Measurements from ENCODE around the gene PAXX.

PAXX gene

GRCh38 chr9:137018761-137019559 lies 26.7 kb downstream of the PAXX start:
- DNase-seq (ENCODE audit: low read depth in 2 of 2) = no peak

DNA sequence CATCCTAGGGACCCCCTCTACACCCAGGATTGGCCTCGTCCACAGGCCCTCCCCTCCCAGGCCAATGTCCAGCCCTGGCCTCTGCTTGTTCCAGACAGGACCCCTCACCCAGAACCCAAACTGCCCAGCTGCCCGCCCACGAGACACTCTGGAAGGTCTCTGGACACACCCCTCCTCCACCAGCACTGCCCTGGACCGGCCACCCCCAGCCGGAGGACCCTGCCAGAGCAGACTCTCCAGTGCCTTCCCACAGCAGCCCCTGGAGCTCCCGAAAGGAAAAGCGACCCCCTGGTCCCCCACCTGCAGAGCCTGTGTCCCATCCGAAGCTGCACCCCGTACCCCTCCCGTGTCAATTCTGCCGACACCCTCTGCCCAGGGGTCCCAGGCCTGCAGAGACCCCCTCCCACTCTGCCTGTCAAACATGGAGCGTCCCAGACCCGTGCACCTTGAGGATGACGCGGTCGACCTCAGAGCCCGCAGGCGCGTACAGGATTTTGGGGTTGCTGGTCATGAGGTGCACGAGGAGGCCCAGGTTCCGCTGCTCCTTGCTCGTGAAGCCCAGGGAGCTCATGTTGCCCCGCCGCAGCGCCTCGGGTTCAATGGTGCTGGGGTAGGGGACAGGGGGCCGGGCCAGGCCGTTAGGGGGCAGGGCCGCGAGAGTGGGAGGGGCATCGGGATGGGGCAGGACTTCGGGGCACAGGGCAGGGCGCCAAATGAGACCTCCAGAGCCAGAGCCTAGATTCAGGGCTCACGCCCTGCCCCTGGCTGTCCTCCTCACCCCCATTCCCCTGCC lies 27.9 kb downstream of the PAXX start:
- DNase-seq (ENCODE audit: low read depth in 2 of 2) = no peak

- DNase-seq (ENCODE audit: low read depth in 2 of 2) = no peak
Measured at GRCh38 chr9:137020771-137021567, 28.7 kb downstream of the PAXX start.

DNA sequence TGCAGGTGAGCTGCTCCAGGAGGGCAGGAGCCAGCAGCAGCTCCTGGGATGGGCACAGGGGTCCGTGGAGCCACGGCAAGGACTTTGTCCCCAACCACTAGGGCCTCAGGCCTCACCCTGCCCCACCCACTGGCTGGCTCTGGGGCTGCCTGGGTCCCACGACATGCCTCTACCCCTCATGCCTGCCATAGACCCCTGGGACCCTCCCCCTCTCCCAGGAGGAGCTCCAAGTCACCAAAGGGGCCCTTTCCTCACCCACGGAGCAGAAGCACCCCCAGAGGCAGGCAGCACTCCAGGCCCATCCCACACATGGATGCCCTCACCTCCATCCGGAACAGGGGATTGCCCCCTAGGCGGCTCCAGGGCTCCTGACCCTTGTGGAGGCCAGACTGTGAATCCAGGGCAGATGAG lies 29.4 kb downstream of the PAXX start:
- DNase-seq (ENCODE audit: low read depth in 2 of 2) = no peak

DNA sequence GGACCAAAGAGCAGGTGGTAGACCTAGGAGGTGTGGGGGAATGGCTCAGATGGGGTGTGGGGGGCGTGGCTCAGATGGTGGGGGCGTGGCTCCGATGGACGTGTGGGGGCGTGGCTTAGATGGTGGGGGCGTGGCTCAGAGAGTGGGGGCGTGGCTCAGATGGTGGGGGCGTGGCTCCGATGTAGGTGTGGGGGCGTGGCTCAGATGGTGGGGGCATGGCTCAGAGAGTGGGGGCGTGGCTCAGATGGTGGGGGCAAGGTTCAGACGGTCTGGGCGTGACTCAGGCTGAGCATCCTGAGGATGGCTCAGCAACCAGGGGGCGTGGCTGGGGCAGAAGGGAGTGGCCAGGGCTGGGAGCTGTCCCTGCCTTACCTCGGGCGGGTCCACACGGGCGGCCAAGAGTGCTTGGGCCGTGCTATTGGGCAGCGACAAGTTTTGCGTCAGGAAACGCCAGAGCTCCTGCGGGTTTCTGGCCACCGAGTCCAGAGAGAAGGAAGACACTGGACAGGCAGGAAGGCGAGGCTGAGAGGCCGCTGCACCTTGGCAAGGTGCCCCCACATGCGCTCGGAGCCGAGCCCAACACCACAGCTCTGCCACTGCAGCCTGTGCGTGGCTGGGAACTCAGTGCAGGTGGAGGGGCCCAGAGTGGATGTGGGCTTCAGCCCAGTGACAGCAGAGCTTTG lies 29.9 kb downstream of the PAXX start:
- DNase-seq (ENCODE audit: low read depth in 2 of 2) = peak; percentile 41 to 55

GRCh38 chr9:137022662-137023008 lies 30.4 kb downstream of the PAXX start:
- no peak for DNase-seq (ENCODE audit: low read depth in 2 of 2)

DNA sequence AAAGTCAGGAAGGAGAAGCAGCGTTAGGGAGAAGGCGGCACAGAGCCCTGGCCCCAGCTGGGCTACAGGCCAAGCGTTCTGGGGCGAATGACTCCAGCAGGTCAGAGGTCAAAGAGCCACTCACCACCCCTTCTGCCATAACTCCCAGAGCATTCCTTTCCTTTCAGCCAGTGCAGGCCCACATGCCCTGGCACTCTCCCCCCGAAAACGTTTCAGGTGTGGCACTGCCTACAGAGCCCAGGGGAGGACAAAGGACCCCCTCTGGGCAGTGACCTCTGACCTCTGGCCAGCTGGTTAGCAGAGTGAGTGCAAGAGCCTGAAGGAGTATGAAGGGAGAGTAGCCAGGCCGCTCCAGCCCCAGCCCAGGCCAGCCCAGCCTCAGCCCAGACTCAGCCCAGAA lies 30.9 kb downstream of the PAXX start:
- no peak for DNase-seq (ENCODE audit: low read depth in 2 of 2)

DNA sequence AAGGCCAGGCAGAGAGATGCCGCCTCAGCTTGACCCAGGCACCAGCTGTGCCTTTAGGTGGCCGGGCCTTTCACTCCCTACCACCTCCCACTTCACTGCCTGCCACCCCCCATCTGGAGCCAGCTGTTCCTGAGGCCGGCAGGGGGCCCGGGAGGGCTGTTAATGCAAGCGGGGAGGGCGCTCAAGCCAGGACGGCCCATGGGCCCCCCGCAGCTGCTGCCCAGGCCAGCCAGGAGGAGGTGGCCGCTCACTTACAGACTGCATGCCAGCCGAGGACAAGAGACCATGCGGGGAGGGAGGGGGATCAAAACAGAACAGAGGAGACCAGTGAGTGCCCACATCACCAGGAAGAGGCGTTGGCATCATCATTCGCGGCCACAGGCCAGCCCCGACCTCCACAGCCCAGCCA lies 31.4 kb downstream of the PAXX start:
- DNase-seq (ENCODE audit: low read depth in 2 of 2) = no peak

- DNase-seq (ENCODE audit: low read depth in 2 of 2) = no peak
Measured at GRCh38 chr9:137025517-137025966, 33.3 kb downstream of the PAXX start.

DNA sequence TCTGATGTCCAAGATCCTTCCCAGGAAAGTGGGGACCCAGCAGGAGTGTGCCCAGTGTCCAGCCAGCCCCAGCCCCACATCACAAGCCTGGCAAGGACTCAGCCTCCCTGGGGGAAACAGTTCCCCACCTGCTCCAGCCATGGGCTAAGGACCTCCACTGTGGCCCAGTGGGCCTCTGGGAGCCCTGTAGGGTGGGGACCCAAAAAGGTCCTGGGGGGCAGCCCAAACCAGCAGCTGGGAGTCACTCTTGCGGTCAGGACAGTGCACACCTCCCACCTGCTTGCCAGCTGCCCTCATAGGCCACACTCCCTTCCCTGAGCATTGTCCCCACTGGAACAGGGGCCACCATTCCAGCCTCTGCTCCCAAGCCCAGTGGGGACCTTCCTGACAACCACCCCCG lies 34.2 kb downstream of the PAXX start:
- DNase-seq (ENCODE audit: low read depth in 2 of 2) = no peak

- DNase-seq (ENCODE audit: low read depth in 2 of 2) = no peak
Measured at GRCh38 chr9:137026828-137027227, 34.6 kb downstream of the PAXX start.

GRCh38 chr9:137027369-137028262 lies 35.4 kb downstream of the PAXX start, which contains the start of gene ABCA2:
ABCA2 (minus strand) TSS chr9:137028237; CDS start chr9:137028140, 97 bp downstream.
- DNase-seq (ENCODE audit: low read depth in 2 of 2) = no peak

DNA sequence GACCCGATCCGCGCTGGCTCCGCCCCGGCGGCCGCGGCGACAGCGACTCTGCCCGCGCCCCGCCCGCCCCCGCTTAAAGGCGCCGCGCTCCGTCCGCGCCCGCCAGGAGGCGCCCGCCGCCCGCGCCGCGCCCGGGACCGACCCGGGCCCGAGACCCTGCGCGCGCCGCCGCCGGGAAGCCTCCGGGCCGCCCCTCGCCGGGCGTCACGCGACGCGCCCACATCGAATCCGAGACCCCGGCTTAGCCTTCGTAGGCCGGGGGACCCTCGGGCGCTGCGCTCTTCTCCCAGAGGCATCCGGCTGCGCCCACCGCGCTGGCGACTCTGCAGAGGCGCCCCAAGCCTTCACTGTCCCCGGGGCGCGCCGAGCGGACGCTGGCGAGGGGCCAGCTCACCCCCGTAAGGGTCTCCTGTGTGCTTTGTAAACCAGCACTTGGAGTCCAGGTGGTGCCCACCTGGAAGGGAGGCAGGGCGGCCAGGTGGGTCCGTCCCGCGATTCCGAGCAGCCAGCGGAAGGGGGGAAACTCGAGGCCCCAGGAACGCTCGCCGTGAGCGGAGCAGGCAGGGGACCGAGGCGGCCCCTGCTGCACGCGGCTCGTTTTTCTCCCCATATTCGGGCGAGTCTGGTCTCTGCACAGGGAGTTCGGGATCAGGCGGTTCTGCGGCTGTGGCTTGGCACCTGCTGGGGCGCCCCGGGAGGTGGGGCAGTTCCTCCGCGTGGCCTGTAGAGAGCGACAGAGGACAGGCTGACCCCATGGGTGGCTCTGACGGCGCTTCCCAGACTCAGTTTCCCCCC lies 36.2 kb downstream of the PAXX start:
- DNase-seq (ENCODE audit: low read depth in 2 of 2) = peak; percentile 27 to 44

GRCh38 chr9:137029058-137029936 lies 37.1 kb downstream of the PAXX start:
- peak in 1 of 2 donors; percentile 60 for DNase-seq (ENCODE audit: low read depth in 2 of 2)

DNA sequence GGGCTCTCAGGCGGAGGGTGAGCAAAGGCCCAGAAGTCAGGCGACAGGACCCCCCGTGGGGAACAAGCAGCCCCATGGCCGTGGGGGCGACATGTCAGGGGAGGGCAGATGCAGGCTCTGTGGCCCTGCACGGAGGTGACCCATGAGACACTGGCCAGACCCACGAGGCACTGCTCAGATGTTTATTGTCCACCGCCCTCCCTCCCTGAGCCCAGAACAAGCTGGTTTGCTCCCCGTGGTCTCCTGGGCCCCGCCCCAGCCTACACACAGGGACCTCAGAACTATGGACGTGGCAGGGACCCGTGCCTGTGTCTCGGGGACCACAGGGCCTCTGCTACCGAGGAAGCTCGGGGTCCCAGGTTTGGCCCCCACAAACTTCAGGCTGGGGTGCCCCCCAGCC lies 37.8 kb downstream of the PAXX start:
- no peak for DNase-seq (ENCODE audit: low read depth in 2 of 2)

GRCh38 chr9:137030538-137031527 lies 38.6 kb downstream of the PAXX start:
- DNase-seq (ENCODE audit: low read depth in 2 of 2) = no peak

- DNase-seq (ENCODE audit: low read depth in 2 of 2) = no peak
Measured at GRCh38 chr9:137031904-137032640, 39.9 kb downstream of the PAXX start, which contains the start of gene FUT7. FUT7 (minus strand) TSS chr9:137032088; CDS start chr9:137031991, 97 bp downstream.

Measured in stimulated activated CD4-positive, alpha-beta T cell treated with anti-CD3 and anti-CD28 coated beads, Interleukin-1b, Interleukin-23, amount 100 ng/mL, for 1 hour (primary cell).